Mesothelial cell of epicardium (in vitro differentiated cells): ENCODE results near the gene RBM19. TPM values are rescaled to one million over a fixed set of nuclear protein-coding genes. Genes with fewer than 3 reads are reported as not detected.

Experiments
- DNase-seq, 2 experiments: peaks; one replicate each; pipeline ENCODE4 v3.0.0; 2021; ENCODE audit warnings: low spot score in 2 of 2; ENCODE audit not compliant: unreplicated experiment in 2 of 2
- H3K27ac Mint-ChIP-seq: 2 replicates; pipeline ENCODE4 v1.8.0; 2021; ENCODE audit warnings: mixed read lengths
- H3K27me3 Mint-ChIP-seq: 2 replicates; pipeline ENCODE4 v1.8.0; 2021; ENCODE audit warnings: low read depth, mixed read lengths
- H3K36me3 Mint-ChIP-seq: 2 replicates; pipeline ENCODE4 v1.8.0; 2021; ENCODE audit warnings: mixed read lengths
- H3K4me1 Mint-ChIP-seq: 2 replicates; pipeline ENCODE4 v1.8.0; 2021; ENCODE audit warnings: mixed read lengths
- H3K4me3 Mint-ChIP-seq: 2 replicates; pipeline ENCODE4 v1.8.0; 2021; ENCODE audit warnings: mild to moderate bottlenecking, moderate library complexity, mixed read lengths
- H3K9me3 Mint-ChIP-seq: 2 replicates; pipeline ENCODE4 v1.8.0; 2021; ENCODE audit warnings: mixed read lengths
- total RNA-seq: library from RNA; stranded (reverse); gene quantifications from 3 replicates; pipeline ENCODE4 v1.2.1, GENCODE V29; 2021
- TF ChIP-seq, protein P1 (sequence below): fragments of 200-600 bp; sonication (generic); IDR thresholded peaks from one replicate; pipeline ENCODE4 v1.5.0; 2021; ENCODE audit warnings: antibody characterized with exemption; ENCODE audit not compliant: unreplicated experiment

RBM19 gene
- total RNA-seq, 1 donor from 2014 or later: 43.4 TPM

DNA sequence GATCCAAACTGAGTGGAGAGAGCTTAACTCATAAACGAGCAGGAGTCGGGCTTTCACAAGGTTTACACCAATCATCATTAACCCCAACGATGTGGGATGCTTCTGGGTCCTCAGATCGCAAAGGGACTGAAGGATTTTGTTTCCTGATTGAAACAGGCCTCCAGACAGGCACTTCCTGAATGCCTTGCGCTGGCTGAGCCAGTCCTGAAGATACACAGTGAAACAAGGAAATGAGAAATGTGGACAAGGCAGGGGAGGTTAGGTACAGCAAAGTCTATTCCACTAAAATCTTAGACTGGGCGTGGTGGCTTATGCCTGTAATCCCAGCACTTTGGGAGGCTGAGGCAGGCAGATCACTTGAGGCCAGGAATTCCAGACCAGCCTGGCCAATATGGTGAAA, 30.7 kb downstream of the RBM19 start:
- TF ChIP-seq, protein P1, sequence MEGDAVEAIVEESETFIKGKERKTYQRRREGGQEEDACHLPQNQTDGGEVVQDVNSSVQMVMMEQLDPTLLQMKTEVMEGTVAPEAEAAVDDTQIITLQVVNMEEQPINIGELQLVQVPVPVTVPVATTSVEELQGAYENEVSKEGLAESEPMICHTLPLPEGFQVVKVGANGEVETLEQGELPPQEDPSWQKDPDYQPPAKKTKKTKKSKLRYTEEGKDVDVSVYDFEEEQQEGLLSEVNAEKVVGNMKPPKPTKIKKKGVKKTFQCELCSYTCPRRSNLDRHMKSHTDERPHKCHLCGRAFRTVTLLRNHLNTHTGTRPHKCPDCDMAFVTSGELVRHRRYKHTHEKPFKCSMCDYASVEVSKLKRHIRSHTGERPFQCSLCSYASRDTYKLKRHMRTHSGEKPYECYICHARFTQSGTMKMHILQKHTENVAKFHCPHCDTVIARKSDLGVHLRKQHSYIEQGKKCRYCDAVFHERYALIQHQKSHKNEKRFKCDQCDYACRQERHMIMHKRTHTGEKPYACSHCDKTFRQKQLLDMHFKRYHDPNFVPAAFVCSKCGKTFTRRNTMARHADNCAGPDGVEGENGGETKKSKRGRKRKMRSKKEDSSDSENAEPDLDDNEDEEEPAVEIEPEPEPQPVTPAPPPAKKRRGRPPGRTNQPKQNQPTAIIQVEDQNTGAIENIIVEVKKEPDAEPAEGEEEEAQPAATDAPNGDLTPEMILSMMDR: no peak
- H3K27ac Mint-ChIP-seq: peak overlapping the region; percentile 59
- no peaks in the 10 kb centered on the region for H3K27me3 Mint-ChIP-seq
- H3K9me3 Mint-ChIP-seq: no peaks in the 10 kb centered on the region
- H3K4me1 Mint-ChIP-seq: peaks cover 9% of the 10 kb centered on the region
- H3K36me3 Mint-ChIP-seq: peaks cover 31% of the 10 kb centered on the region
- no peak overlapping the region for H3K4me3 Mint-ChIP-seq
- DNase-seq: no peak

DNA sequence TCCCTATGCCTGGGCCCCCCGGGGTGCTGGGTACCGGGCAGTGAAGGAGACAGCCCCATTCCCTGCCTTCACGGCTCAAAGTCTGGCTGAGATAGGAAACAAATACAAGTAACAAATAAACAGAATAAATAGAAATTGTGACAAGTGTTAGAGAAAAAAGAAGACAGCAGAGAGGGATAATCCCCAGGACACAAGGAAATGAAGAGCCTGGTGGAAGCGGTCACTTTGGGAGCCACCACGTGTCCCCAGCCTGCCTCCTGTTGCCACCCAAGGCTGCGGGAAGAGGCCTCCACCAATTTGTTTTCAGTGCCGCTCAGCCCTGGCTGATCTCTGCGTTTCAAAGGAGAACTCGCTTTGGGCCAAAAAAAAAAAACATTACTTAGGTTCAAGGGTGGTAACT, 31.2 kb downstream of the RBM19 start:
- H3K27ac Mint-ChIP-seq: no peak overlapping the region
- DNase-seq: no peak

DNA sequence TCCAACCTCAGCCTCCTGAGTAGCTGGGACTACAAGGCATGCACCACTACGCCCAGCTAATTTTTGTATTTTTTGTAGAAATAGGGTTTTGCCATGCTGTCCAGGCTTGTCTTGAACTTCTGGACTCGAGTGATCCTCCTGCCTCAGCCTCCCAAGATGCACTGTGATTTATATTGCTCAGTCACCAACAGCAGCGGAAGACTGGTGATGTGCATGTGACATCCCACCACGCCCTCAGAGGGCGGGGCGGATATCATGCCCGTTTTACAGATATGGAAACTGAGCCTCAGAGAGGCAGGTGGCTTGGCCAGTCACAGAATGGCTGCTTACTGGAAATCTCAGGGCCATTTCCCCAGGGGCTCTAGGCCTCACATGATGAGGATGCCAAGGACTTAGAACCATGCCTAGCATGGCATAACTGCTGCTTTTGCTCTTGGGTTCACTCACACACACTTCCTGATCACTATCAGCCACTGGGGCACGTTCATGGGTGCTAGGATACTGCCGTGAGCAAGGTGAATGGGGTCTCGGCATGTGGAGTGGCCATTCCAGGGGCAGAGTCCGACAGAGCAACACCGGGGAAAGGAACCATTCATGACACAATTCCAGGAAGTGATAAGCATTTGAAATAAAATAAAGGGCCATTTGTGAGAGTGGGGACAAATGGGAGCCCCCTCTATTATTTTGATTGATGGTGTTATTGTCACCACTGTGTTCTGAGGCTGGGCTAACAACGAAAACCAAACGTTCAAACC, 31.9 kb downstream of the RBM19 start:
- Mint-ChIP-seq H3K4me1 (peaks cover 9% of the 10 kb centered on the region), H3K4me3 (no peak overlapping the region)

More for the DNA sequence above, 31.2 kb downstream of the RBM19 start:
- Mint-ChIP-seq H3K36me3 (peaks cover 30% of the 10 kb centered on the region), H3K4me1 (peaks cover 9% of the 10 kb centered on the region), H3K4me3 (no peak overlapping the region), H3K9me3 (no peaks in the 10 kb centered on the region), H3K27me3 (no peaks in the 10 kb centered on the region)
- TF ChIP-seq, protein P1: no peak

DNA sequence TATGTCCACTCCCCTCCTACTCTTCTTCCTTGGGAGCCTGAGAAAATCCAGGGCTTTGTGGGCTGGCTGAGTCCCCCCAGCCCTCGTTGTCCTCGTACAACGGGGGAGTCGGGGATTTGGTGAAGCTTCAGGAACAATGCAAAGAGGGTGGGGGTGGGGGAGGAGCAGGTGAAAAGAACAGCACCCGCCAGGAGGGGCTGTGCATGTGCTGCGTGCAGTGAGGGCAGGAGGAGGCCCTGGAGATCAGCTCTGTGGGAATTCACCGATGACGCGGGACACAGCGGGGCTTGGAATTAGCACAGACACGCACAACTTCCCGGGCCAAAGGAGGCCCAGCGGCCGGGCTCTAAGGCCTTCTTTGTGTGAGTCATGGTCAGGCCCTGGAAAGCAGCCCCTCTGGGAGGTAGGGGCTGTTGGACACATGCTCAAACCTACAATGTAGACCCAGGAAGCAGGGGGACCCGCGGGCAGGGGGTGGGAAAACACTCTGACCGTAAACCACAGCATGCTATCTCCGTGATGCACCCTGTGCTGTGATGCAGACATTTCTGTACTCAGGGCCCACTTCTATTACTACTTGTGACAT, 32.8 kb downstream of the RBM19 start:
- Mint-ChIP-seq H3K27ac (peak overlapping the region; percentile 95), H3K36me3 (peaks cover 25% of the 10 kb centered on the region), H3K4me1 (peaks cover 9% of the 10 kb centered on the region), H3K4me3 (no peak overlapping the region), H3K27me3 (no peaks in the 10 kb centered on the region), H3K9me3 (no peaks in the 10 kb centered on the region)
- TF ChIP-seq, protein P1: no peak
- DNase-seq: peak in 1 of 2 experiments; percentile 55

More for the DNA sequence above, 31.9 kb downstream of the RBM19 start:
- Mint-ChIP-seq H3K36me3 (peaks cover 28% of the 10 kb centered on the region), H3K9me3 (no peaks in the 10 kb centered on the region), H3K27ac (no peak overlapping the region), H3K27me3 (no peaks in the 10 kb centered on the region)
- TF ChIP-seq, protein P1: no peak
- no peak for DNase-seq

DNA sequence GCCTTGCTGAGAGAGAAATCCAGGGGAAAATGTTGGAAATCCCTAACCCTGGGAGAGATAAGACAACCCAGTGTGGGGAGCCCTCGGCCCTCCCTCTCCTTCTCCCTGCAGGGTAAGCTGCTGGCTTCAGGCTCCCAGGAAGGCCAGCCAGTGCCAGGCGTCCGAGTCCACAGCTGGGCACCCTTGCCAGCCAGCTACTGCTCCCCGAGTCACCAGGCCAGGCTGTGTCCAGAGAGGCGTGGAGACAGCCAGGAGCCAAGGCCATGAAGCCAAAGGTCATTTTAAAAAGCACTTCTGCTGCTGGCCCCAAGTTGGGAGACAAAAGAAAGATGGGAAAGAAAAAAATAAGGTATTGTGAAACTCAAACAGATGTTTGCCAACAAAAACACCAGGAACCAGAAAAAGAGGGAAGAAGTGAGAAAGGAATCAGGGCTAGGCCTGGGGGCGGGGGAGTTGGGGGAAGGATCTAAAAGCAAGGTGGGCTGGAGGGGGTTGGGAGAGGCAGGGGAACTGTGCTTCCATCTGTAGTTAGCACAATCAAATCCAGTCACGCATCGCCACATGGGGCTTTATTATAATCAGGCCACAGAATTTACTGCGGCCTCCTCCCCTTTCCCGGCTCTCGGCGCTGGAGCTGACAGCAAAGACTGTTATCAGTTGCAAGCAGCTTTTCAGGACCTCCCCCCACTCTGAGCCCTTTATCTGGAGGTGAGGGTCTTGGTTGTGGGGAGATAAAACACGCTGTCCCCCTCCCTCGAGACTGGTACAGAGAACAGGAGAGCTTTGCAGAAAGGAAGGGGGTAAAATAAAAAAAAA, 33.5 kb downstream of the RBM19 start:
- H3K4me3 Mint-ChIP-seq: no peak overlapping the region
- peak overlapping the region; percentile 95 for H3K27ac Mint-ChIP-seq
- no peak for DNase-seq
- peaks cover 9% of the 10 kb centered on the region for H3K4me1 Mint-ChIP-seq
- peaks cover 22% of the 10 kb centered on the region for H3K36me3 Mint-ChIP-seq
- H3K9me3 Mint-ChIP-seq: no peaks in the 10 kb centered on the region
- no peaks in the 10 kb centered on the region for H3K27me3 Mint-ChIP-seq
- TF ChIP-seq, protein P1: no peak
